Activated T-cell treated with anti-CD3 and anti-CD28 coated beads for 24 hours (primary cell): ENCODE data around the gene WWOX.
"Not testable (repeated sequence)": the region's sequence is repeated elsewhere in the genome, so short reads cannot be mapped to it uniquely, and the experiment has no call there.

Source experiments
- DNase-seq: peaks from one replicate; pipeline ENCODE4 v3.0.0-alpha.2; 2020; ENCODE audit warnings: low read depth

Gene WWOX

DNA sequence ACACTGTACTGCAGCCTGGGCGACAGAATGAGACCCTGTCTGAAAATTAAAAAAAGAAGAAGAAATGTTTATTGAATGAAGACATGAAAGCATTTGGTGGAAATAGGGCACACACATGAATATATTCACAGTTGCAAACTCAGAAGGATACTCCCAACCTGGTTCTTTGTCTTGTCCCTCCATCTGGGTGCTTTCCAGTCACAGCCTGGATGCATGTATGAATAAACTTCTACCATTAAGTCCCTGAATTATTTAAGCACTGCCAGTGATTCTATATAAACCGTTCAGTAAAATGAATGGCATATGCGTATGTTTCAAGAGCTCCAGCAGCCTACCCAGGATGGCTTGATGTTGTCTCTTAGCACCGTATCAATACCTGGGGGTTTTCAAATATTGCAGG, 591.1 kb downstream of the WWOX start:
- DNase-seq, result no peak

DNA sequence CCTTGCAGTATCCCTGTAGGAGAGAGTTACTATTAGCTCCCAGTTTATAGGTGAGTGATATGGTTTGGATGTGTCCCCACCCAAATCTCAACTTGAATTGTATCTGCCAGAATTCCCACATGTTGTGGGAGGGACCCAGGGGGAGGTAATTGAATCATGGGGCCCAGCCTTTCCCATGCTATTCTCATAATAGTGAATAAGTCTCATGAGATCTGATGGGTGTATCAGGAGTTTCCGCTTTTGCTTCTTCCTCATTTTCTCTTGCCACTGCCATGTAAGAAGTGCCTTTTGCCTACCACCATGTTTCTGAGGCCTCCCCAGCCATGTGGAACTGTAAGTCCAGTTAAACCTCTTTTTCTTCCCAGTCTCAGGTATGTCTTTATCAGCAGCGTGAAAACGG, 592.3 kb downstream of the WWOX start:
- DNase-seq, result not testable (repeated sequence)

DNA sequence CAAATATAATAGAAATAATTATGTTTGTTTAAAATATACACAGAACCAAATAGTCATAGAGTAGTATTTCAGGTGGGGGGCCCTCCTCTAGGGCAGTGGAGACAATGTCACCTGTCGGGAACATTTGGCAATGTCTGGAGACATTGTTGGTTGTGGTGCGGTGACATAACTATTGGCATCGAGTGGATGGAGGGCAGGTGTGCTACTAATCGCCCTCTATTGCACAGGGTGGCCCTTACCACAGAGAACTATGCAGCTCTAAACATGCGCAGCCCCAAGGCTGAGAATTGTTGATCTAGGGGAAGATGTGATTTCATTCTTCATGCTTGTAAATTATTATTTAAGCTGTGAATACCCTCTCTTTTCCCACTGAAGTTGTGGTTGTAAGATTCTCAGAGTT, 594.0 kb downstream of the WWOX start:
- DNase-seq, result no peak

DNA sequence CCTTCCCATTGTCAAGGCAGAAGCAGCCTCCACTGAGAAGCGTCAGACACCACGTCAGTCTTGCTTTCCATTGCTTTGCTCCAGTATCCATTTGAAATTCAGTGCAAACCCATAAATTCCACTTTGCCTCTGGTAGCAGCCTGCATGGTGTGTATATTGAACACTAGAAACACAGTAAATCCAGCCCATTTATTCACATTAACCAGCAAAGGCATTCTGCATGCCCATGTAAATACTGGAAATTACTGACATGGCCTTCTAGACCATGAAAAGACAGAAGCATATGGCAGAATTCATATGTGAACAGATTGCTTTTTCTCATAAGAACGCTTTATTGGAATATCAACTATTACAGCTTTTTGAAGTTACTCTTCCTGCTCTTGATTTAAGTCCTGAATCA, 595.0 kb downstream of the WWOX start:
- no peak for DNase-seq

DNA sequence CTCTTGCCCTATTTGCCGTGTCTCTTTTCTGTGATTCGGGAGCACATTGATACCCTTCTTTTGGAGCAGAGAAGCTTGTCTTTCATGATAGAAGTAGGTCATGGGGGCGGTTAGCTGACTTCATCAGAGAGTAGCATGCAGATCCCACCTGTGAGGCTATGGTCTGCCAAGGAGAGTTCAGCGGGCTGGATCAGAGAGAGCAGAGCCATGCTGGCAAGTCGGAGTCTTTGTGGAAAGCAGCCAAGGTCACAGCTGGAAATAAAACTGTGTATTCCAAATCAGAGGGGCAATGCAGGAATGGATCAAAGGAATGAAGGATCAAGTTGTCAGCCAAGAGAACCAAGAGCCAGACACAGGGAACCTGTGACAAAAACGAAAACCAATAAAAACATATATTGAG, 595.9 kb downstream of the WWOX start:
- DNase-seq, result no peak

DNA sequence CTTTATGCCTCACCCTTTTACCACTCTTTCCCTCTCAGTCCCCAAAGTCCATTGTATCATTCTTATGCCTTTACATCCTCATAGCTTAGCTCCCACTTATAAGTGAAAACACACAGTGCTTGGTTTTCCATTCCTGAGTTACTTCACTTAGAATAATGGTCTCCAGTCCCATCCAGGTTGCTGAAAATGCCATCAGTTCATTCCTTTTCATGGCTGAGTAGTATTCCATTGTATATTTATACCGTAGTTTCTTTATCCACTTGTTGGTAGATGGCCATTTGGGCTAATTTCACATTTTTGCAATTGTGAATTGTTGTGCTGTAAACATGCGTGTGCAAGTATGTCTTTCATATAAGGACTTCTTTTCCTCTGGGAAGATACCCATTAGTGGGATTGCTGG, 597.3 kb downstream of the WWOX start:
- DNase-seq, result no peak

DNA sequence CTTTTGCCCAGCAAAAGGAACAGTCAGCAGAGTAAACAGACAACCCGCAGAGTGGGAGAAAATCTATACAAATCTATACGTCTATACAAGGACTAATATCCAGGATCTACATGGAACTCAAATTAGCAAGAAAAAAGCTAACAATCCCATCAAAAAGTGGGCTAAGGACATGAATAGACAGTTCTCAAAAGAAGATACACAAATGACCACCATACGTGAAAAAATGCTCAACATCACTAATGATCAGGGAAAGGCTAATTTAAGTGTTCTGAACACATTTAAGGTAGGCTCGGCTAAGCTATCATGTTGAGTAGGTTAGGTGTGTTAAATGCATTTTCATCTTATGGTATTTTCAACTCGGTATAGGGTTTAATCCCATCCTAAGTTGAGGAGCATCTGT, 598.0 kb downstream of the WWOX start:
- no peak for DNase-seq

DNA sequence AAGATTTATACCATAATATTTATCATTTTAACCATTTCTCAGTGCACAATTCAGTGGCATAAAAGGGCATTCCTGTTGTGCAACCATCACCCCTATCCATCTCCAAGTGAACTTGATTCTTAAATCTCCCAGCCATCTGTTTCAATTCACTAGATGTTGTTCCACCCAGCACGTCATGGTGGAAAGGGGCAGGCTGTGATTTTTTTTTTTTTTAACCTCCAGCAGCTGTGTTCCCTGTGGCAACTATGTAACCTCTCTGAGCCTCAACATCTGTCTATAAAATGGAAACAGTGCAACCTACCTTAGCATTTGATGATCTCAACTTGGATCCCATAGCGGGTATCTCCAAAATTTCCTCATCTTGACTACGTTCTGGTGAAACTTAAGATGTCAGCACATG, 604.5 kb downstream of the WWOX start:
- DNase-seq, result no peak

DNA sequence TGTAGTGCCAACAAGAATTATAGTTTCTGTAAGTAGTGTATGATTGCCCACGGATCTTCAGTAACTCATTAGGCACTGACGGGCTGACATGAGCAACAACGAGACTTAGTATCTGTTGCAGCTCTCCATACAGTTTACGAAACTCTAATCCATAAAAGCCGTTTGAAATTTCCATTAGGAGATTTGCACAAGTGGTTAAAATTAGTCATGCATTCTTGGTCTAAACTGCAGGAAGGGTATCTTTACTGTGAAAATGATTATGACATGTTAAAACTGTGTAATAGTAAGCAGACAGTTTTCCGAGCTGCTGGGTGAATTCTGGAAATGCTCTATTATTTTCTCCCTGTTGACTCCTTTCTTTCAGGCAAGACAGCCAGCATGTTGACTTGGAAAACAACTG, 605.0 kb downstream of the WWOX start:
- DNase-seq, result no peak

DNA sequence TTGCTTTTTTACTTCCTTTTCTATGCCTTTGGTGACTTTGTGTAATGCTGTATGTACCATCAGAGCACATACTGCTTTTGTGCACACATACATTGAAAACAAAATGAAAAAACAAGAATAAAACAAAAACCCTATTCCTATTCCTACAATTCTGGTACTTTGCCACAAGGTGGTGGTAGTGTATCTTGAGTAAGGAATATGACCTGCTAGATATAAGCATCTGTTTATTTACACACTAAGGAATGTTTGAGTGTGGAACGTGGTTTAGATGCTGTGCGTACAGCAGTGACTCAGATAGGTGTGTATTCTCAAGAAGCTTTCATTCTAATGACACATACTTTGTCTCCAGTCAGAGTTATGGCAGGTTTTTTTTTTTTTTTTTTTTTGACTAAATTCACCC, 606.2 kb downstream of the WWOX start:
- DNase-seq, result peak; percentile 3

DNA sequence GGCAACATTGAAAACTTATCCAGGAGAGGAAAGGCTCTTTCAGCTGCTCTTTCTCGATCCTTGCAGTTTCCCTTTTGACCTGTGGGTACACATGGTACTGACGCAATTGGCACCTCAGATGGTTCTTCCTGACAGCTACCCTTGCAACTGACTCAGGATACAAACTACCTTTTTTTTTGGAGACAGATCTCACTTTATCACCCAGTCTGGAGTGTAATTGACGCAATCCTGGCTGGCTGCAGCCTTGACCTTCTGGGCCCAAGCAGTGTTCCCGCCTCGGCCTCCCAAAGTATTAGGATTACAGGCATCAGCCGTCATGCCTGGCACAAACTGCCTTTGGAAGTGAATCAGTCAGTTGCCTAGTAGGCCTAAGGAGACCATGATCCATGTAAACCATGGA, 607.2 kb downstream of the WWOX start:
- DNase-seq, result no peak

DNA sequence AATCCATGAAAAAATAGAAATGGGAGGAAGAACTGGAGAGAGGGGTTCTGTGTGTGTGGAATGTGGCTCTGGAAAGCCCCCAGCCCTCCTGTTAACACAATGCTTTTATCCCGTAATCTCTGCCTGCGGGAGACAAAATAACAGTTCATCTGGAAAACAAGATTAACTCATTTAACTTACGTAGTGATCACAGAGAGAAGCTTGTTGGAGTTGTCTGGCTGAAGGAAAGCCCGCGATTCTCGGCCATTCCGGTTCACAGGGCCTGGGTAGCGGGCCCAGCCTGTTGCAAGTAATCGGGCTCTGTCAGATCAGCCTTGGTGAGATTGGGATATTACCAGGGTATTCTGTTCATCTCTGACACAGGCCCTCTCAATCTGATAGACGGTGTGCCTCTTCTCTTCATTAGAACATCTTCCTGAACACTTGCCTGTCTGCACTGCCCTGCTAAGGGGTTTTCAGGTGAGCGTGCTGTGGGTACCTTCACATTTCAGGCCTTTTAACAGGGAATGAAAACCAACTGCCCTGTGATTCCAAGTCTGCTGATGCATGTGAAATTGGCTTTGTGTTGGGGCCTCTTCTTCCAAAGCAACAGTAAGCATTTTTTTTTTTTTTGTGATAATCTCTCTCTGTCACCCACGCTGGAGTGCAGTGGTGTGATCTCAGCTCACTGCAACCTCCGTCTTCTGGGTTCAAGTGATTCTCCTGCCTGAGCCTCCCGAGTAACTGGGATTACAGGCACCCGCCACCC, 609.9 kb downstream of the WWOX start:
- no peak for DNase-seq

DNA sequence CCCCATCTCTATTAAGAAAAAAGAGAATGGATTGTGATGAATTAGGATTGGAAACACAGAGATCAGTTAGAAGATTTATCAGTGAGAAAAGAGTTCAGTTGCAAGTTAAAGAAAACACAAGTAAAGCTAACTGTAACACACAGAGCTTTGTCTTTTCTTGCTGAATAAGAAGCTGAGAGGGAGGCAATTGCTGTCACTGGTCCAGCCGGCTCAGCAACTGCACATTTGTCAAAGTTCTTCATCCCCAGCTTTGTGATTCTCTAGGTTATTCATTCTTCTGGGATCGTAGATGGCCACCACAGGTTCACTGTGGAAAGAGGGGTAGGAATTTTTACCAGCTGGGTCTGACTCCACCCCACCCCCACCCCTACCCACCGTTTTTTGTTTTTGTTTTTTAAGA, 615.7 kb downstream of the WWOX start:
- DNase-seq, result no peak

DNA sequence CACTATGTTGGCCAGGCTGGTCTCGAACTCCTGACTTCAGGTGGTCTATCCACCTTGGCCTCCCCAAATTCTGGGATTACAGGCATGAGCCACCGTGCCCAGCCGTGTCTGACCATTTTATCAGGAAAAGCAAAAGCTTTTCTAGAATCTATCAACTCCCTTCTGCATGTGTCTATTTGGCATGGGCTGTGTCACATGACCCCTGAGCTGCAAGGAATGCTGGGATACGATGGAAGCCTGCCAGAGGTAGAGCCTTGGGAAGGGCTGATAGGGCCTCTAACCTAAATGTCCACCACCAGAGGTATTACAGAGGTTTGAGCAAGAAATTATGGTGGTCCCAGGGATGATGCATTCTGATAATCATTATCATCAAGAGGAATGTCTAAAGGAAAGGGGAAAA, 616.2 kb downstream of the WWOX start:
- DNase-seq, result no peak

DNA sequence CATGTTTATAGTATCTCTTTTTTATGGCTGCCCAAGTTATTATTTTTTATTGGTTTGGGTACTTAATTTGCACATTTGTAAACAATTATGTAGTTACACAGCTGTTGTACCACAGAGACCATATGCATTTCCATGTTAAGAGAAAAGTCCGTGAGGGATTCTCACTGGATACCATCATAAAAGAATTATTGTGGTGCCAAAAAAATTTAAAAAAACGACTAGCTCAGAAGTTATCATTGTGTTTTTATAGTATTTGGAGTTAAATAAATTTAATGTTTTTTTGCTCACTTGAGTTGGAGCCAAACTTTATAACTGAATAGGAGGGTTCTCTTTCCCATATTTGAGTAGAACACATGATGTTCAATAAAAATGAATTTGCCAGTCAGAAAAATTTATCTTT, 618.7 kb downstream of the WWOX start:
- no peak for DNase-seq

DNA sequence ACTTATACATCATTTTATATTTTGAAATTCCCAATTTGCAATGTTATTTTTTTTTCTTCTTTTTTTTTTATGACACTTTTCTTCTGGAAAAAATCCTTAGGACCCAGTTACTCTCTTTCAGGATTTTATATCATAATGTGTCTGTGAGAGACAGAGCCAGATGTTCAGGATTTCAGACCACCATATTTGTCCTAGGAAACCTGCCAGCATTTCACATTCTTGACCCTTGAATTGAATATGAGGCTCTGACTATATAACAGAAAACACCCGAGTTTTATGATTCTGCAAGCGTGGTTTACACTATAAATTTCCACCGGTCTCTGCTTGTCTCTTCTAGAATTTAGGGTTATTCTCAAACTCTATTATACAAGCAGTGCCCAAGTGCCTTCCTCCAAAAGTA, 621.0 kb downstream of the WWOX start:
- DNase-seq, result no peak

DNA sequence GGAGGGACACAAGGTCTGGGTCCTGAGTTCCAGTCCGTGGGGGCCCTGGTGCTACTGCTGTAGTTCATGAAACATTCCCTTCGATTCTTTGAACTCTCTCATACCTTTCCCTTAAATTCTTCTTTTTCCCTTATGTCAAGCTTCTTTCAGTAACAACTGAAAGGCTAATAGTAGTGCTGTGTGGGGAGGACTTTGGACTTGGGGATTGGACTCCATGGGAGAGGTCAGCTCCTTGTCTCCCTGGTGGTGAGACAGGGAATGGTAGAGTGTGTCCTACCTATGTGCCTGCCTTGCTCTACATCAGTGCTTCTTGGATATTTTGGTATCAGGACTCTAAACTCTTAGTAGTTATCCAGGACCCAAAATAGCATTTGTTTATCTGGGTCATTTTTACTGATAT, 628.1 kb downstream of the WWOX start:
- no peak for DNase-seq

DNA sequence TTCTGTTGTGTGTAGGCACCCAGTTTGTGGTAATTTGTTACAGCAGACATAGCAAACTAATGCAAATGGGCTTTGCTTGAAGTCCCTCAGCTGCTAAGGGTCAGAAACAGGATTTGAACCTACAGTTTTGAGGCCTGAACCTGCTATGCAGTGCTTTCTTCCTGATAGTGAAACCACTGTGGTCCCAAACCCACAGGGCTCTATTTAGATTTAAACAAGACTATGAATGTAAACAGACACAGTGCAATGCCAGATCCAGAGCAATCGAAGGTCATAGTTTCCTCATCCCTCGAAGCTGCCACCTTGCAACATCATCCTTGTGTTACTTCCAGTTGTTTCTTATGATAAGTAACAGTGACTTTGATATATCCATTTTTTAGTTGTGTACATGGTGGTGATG, 630.2 kb downstream of the WWOX start:
- no peak for DNase-seq

DNA sequence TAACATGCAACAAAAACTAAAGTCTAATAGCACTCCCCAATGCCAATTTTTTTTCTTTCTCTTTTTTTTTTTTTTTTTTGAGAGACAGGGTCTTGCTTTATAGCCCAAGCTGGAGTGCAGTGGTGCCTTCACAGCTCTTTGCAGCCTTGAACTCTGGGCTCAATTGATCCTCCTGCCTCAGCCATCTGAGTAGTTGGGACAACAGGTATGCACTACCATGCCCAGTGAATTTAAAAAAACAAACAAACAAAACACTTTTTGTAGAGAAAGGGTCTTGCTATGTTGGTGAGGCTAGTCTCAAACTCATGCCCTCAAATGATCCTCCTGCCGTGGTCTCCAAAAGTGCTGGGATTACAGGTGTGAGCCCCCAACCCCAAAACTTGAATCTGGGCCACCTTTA, 632.3 kb downstream of the WWOX start:
- no peak for DNase-seq

DNA sequence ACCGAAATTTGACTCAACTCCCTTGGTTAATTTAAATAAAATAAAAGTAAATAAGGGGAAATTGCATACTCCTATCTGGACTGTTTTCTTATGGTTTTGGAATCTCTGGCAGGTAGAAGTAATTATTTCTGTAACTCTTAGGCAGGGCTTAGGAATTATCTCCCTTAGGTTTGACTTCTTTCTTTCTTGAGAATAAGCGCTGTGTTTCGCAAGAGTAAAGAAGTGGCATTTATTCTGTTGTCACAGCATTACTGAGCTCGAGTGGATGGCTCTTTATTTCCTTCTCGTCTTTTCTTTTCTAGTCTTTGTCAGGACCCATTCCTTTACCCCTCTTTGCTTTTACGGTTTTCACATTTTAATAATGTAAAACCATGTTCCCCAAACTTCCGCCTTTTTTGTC, 633.2 kb downstream of the WWOX start:
- no peak for DNase-seq

DNA sequence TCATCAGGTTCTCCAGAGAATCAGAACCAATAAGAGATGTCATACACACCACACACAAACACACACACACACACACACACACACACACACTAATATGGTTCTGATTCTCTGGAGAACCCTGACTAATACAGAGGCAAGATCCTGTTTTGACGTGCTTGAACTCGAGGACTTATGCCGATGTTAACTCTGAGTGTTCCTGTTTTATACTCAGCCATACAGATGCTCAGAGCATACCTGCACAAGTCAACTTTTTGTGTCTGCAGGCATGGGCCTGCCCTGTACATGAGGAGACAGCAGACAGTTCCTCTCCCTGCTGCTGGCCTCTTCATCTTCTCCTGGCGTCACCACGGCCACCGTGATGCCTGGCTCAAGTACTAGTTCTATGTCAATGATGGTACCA, 635.9 kb downstream of the WWOX start:
- DNase-seq, result no peak

DNA sequence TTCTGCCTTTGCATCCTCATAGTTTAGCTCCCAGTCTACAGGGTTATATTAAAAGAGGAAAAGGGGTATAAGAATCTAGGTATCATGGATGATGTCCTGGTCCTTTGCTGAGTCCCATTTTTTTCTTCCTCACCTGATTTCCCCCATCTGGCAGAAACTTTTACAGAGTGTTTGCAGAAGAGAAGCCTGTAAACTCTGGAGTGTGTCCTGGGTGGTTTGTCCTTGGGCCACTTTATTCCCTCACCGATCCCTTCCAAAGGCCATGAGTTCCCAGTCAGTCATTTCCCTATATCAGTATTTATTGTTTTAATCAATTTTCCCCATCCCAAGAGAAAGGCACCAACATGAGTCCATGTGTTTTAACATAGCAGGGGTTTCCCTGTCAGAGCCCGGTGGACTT, 638.2 kb downstream of the WWOX start:
- DNase-seq, result no peak

DNA sequence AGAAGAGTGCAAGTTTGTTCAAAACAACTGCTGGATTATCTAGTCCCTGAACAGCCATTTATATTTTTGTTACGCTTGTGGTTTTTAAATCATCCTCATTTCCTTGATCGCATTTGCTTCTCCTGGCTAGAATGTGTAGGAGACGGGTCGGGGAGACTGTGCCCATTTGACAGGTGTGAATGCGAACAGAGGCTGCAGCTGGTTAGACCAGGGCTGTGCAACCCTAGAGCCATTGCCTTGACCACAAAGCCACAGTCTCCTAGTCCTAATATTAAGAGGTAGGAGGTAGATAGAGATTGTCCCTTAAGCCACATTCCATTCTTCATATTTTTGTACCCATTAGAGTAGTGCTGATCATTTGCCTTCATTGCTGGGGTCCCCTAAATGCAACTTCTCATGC, 639.1 kb downstream of the WWOX start:
- no peak for DNase-seq

DNA sequence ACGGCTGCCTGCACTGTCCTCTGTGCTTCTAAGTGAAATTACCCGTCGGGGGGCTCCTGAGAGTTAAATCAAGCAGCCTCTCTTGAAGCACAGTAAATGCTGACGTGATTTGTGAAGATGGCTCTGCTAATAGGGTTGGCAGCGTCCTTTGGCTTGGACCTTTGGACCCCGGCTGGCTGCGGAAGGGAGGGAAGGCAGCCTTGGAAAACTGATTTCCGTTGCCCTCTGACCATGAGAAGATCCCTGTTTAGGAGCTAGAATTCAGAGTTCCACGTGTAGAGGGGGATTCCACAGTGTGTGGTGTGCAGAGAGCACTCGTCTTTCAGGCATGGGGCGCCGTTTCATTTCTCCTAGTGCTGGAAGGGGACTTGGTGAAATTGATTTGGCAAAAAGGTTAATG, 640.8 kb downstream of the WWOX start:
- no peak for DNase-seq
